ENCODE data around the gene JCHAIN.

Gene JCHAIN

GRCh38 chr4:70637239-70637913 is 28.9 kb downstream of the JCHAIN start:
- no peak for DNase-seq (ENCODE audit: low spot score)

GRCh38 chr4:70634482-70634881 is 31.8 kb downstream of the JCHAIN start:
- DNase-seq (ENCODE audit: low spot score), result no peak

GRCh38 chr4:70632028-70632427 is 34.3 kb downstream of the JCHAIN start:
- DNase-seq (ENCODE audit: low spot score), result no peak

- no peak for DNase-seq (ENCODE audit: low spot score)
These were observed 36.1 kb downstream of the JCHAIN start for GRCh38 chr4:70630162-70630561.

GRCh38 chr4:70629469-70630090 is 36.7 kb downstream of the JCHAIN start:
- DNase-seq (ENCODE audit: low spot score), result no peak

GRCh38 chr4:70628444-70628843 is 37.9 kb downstream of the JCHAIN start, which contains the start of gene ENAM:
ENAM (plus strand) TSS chr4:70628744; CDS start chr4:70629501, 757 bp downstream.
- DNase-seq (ENCODE audit: low spot score), result no peak

GRCh38 chr4:70627620-70628019 is 38.7 kb downstream of the JCHAIN start:
- DNase-seq (ENCODE audit: low spot score), result no peak

GRCh38 chr4:70624226-70624793 is 42.0 kb downstream of the JCHAIN start:
- DNase-seq (ENCODE audit: low spot score), result no peak

- no peak for DNase-seq (ENCODE audit: low spot score)
These were observed 43.0 kb downstream of the JCHAIN start for GRCh38 chr4:70623323-70623722.

- DNase-seq (ENCODE audit: low spot score), result no peak
These were observed 46.5 kb downstream of the JCHAIN start for GRCh38 chr4:70619778-70620177.

GRCh38 chr4:70619288-70619687 is 47.0 kb downstream of the JCHAIN start:
- DNase-seq (ENCODE audit: low spot score), result no peak

- DNase-seq (ENCODE audit: low spot score), result no peak
These were observed 52.1 kb downstream of the JCHAIN start for GRCh38 chr4:70614184-70614555.

GRCh38 chr4:70613306-70614183 is 52.8 kb downstream of the JCHAIN start:
- DNase-seq (ENCODE audit: low spot score), result no peak

- no peak for DNase-seq (ENCODE audit: low spot score)
These were observed 58.0 kb downstream of the JCHAIN start for GRCh38 chr4:70608324-70608723.

- DNase-seq (ENCODE audit: low spot score), result no peak
These were observed 58.9 kb downstream of the JCHAIN start for GRCh38 chr4:70607334-70607853.

GRCh38 chr4:70606459-70606858 is 59.8 kb downstream of the JCHAIN start:
- no peak for DNase-seq (ENCODE audit: low spot score)
